ENCODE results near the gene NAT9.

Gene NAT9

DNA sequence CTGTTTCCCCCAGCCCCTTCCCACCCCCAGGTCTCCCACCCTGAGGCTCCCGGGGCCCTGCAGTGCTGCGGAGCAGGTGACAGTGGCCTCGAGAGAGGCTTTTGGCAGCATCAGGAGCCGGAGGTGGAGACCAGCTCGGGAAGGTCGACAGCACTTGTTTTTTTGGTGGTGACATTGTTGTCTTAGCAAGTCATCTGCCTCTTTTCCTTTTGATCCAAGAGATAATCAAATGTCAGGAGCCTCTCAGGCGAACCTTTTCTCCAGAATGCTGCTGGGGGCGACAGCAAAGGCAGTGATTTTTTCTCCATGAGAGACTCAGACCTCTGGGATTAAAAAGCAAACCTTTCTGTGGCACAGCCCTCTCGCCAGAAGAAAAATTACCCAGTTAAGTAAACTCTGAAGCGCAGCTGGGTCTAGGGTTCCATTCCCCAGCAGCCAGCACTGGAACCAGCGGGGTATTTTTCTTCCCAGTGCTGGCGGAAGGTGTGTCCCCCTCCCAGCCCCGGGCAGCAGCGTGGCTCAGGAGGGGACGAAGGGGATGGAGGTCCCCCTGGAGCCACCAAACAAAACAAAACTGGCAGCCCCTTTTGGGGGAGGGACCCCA is 46.3 kb upstream of the NAT9 start:
- H3K4me1 ChIP-seq (ENCODE audit: insufficient read depth, low read length, severe bottlenecking), result no peaks in the 10 kb centered on the region
- 0 out of 2 replicates have a peak, but pooled peaks cover 3% of the 10 kb centered on the region for H3K36me3 ChIP-seq (ENCODE audit: insufficient read depth, low read length)
- H3K4me2 ChIP-seq (ENCODE audit: low read length), result no peak overlapping the region
- H3K4me3 ChIP-seq (ENCODE audit: low read depth, low read length, poor library complexity, severe bottlenecking), result no peak overlapping the region
- no peak for TF ChIP-seq EZH2 (IDR thresholded peaks at IDR 0.05; ENCODE audit: borderline replicate concordance, low read length)
- TF ChIP-seq, protein P1, sequence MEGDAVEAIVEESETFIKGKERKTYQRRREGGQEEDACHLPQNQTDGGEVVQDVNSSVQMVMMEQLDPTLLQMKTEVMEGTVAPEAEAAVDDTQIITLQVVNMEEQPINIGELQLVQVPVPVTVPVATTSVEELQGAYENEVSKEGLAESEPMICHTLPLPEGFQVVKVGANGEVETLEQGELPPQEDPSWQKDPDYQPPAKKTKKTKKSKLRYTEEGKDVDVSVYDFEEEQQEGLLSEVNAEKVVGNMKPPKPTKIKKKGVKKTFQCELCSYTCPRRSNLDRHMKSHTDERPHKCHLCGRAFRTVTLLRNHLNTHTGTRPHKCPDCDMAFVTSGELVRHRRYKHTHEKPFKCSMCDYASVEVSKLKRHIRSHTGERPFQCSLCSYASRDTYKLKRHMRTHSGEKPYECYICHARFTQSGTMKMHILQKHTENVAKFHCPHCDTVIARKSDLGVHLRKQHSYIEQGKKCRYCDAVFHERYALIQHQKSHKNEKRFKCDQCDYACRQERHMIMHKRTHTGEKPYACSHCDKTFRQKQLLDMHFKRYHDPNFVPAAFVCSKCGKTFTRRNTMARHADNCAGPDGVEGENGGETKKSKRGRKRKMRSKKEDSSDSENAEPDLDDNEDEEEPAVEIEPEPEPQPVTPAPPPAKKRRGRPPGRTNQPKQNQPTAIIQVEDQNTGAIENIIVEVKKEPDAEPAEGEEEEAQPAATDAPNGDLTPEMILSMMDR (IDR thresholded peaks at IDR 0.05; ENCODE audit: low read length), result no peak
- no peaks in the 10 kb centered on the region for H4K20me1 ChIP-seq (ENCODE audit: insufficient read depth, low read length)
- H3F3A ChIP-seq (ENCODE audit: insufficient read depth, low read length), result no peaks in the 10 kb centered on the region
- no peaks in the 10 kb centered on the region for H3K9me2 ChIP-seq (ENCODE audit: low read depth, low read length)
- no peak overlapping the region for H3K27ac ChIP-seq (ENCODE audit: low read depth, low read length, poor library complexity, severe bottlenecking)
- no peaks in the 10 kb centered on the region for H3K9me3 ChIP-seq (ENCODE audit: low read length)
- no peaks in the 10 kb centered on the region for H3K27me3 ChIP-seq (ENCODE audit: insufficient read depth, low read length)
- no peak overlapping the region for H3K9ac ChIP-seq (ENCODE audit: low read length)
- no peaks in the 10 kb centered on the region for H3K79me2 ChIP-seq (ENCODE audit: insufficient read depth, low read length)
- H2AFZ ChIP-seq (ENCODE audit: low read length), result no peak overlapping the region

DNA sequence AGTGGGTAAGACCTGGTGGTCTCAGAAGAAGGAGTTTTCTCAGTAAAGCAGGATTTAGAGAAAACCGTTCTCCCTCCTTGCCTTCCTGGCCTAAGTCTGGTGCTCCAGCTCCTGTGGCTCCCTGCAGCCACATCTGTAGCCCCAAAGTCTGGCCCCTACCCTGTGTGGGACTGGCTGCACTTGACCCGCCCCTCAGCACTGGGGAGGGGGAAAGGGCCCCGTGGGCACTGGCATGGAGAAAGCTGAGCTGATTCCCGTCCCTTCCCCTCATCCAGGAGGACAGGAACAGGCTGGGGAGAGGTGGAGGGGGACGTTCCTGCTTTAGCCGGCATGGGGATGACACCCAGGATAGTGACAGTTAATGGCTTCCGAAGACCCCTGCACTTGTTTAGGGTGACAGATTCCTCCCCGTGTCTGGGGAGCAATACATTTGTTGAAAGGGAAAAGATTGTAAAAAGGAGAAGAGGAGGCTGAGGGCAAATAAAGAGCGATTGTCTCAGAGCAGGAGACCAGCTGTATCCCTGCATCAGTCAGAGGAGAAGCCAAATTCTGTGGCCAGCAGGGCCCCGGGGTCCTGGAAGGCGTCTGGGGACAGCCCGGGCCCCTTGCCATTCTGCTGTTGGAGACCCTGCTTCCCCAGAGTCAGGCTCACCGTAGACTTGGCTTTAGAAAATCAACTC is 45.6 kb upstream of the NAT9 start:
- no peaks in the 10 kb centered on the region for H3F3A ChIP-seq (ENCODE audit: insufficient read depth, low read length)
- 0 out of 2 replicates have a peak, but pooled peaks cover 3% of the 10 kb centered on the region for H3K36me3 ChIP-seq (ENCODE audit: insufficient read depth, low read length)
- no peak overlapping the region for H3K9ac ChIP-seq (ENCODE audit: low read length)
- no peak for TF ChIP-seq EZH2 (IDR thresholded peaks at IDR 0.05; ENCODE audit: borderline replicate concordance, low read length)
- TF ChIP-seq, protein P1 (IDR thresholded peaks at IDR 0.05; ENCODE audit: low read length), result no peak
- no peak overlapping the region for H3K27ac ChIP-seq (ENCODE audit: low read depth, low read length, poor library complexity, severe bottlenecking)
- H3K79me2 ChIP-seq (ENCODE audit: insufficient read depth, low read length), result no peaks in the 10 kb centered on the region
- H3K4me2 ChIP-seq (ENCODE audit: low read length), result no peak overlapping the region
- H3K9me3 ChIP-seq (ENCODE audit: low read length), result no peaks in the 10 kb centered on the region
- H4K20me1 ChIP-seq (ENCODE audit: insufficient read depth, low read length), result no peaks in the 10 kb centered on the region
- no peak overlapping the region for H3K4me3 ChIP-seq (ENCODE audit: low read depth, low read length, poor library complexity, severe bottlenecking)
- H3K9me2 ChIP-seq (ENCODE audit: low read depth, low read length), result no peaks in the 10 kb centered on the region
- H3K4me1 ChIP-seq (ENCODE audit: insufficient read depth, low read length, severe bottlenecking), result no peaks in the 10 kb centered on the region
- H3K27me3 ChIP-seq (ENCODE audit: insufficient read depth, low read length), result no peaks in the 10 kb centered on the region
- H2AFZ ChIP-seq (ENCODE audit: low read length), result no peak overlapping the region

DNA sequence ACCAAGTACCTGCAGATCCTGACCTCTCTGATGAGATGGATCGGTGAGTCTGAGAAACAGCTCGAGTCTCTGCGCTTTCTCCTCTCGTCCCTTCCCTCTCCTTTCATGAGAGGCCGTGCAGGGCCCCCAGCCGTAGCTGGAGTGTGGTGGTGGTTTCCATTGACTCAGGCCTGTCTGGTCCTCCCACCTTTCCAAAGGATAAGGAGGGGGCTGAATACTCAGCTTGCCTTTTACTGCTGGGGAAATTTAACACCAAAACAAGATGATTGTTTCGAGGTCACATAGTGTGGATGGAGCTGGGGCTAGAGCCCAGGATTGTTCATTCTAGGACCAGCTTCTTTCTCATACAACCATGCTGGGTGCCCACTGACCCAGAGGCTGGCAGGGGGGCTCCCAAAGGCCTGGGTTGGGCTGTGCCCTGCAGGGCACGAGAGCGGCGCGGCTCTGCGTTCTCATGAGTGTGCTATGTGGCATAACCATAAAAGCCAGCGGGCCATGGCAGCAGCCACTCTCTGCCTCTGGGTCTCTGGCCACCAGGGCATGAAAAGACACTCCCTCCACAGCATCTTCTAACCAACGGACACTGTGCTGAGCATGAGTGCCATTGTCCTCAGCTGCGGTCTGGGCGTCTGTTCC is 43.8 kb upstream of the NAT9 start:
- Histone ChIP-seq H3K36me3 (ENCODE audit: insufficient read depth, low read length) (0 out of 2 replicates have a peak, but pooled peaks cover 3% of the 10 kb centered on the region), H3K4me2 (ENCODE audit: low read length) (no peak overlapping the region), H2AFZ (ENCODE audit: low read length) (no peak overlapping the region), H3K9ac (ENCODE audit: low read length) (no peak overlapping the region), H4K20me1 (ENCODE audit: insufficient read depth, low read length) (no peaks in the 10 kb centered on the region), H3K4me1 (ENCODE audit: insufficient read depth, low read length, severe bottlenecking) (no peaks in the 10 kb centered on the region), H3K79me2 (ENCODE audit: insufficient read depth, low read length) (no peaks in the 10 kb centered on the region), H3K4me3 (ENCODE audit: low read depth, low read length, poor library complexity, severe bottlenecking) (no peak overlapping the region), H3F3A (ENCODE audit: insufficient read depth, low read length) (no peaks in the 10 kb centered on the region), H3K9me3 (ENCODE audit: low read length) (no peaks in the 10 kb centered on the region), H3K27ac (ENCODE audit: low read depth, low read length, poor library complexity, severe bottlenecking) (no peak overlapping the region), H3K27me3 (ENCODE audit: insufficient read depth, low read length) (no peaks in the 10 kb centered on the region), H3K9me2 (ENCODE audit: low read depth, low read length) (no peaks in the 10 kb centered on the region)
- TF ChIP-seq, protein P1 (IDR thresholded peaks at IDR 0.05; ENCODE audit: low read length), result no peak
- no peak for TF ChIP-seq EZH2 (IDR thresholded peaks at IDR 0.05; ENCODE audit: borderline replicate concordance, low read length)

All from OCI-LY1 (cell line).